GM12874 (cell line): ENCODE results near the gene NUB1.

Experiments used
- TF ChIP-seq, protein P1 (sequence below): IDR thresholded peaks from 2 replicates; pipeline ENCODE4 v1.5.1; 2011; ENCODE audit warnings: low read depth, mild to moderate bottlenecking, control low read depth, low read length, moderate library complexity; ENCODE audit not compliant: insufficient read depth

The NUB1 gene

DNA sequence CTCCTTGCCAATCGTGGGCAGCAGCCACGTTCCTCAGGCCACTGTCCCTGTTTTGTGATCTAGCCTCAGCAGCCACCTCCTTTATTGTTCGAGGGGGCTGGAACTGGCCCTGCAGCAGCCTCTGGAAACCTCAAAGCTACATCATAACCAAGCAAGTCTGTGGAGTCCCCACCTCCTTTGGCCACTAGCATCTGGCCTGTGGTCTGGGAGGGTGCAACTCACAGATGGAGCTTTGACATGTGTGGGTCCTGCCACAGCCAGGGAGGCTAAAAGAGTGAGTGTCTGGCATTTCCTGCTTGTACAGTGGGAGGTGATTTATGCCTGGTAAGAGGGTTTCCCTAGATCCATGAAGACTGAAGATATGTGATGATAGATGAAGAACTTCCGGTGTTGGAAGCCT, 32.3 kb upstream of the NUB1 start:
- TF ChIP-seq, protein P1, sequence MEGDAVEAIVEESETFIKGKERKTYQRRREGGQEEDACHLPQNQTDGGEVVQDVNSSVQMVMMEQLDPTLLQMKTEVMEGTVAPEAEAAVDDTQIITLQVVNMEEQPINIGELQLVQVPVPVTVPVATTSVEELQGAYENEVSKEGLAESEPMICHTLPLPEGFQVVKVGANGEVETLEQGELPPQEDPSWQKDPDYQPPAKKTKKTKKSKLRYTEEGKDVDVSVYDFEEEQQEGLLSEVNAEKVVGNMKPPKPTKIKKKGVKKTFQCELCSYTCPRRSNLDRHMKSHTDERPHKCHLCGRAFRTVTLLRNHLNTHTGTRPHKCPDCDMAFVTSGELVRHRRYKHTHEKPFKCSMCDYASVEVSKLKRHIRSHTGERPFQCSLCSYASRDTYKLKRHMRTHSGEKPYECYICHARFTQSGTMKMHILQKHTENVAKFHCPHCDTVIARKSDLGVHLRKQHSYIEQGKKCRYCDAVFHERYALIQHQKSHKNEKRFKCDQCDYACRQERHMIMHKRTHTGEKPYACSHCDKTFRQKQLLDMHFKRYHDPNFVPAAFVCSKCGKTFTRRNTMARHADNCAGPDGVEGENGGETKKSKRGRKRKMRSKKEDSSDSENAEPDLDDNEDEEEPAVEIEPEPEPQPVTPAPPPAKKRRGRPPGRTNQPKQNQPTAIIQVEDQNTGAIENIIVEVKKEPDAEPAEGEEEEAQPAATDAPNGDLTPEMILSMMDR: no peak

DNA sequence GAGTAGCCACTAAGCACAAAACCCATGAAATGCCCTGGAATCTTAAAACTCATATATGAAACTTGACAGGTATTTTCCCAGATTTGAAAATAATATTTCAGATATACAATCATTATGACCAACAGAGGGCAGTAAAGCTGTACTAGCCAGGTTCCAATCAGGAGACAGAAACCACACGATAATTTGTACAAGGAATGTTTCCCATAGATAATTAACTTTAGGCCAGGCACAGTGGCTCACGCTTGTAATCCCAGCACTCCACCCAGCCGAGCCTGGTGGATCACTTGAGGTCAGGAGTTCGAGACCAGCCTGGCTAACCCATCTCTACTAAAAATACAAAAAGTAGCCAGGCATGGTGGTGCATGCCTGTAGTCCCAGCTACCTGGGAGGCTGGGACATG, 31.0 kb upstream of the NUB1 start:
- TF ChIP-seq, protein P1: 0 out of 2 replicates have a peak, but pooled peaks have one; percentile 1

DNA sequence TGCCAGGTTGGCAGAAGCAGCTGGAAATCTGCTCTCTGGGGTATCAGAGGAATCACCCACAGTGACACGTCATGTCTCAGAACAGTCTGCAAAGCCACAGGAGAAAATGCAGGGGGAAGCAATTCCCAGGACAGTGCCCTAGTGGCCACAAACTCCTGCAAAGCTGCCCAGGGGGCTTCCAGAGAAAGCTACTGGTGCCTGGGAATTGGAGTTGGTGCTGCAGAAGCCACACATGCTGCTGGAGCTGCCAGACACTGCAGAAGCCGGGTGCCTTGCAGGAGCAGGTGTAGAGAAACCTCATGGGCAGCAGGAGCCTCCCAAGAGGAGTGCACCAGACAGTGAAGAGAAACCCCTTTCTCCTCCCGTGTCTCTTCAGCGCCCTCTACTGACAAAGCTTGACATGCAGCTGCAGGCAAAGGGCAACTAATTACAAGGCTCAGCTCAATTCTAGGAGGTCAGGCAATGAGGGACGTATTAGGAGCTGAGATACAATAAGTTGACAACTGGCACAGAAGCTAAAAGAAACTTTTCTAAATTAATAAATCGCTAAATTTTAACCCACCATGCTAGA, 30.2 kb upstream of the NUB1 start:
- TF ChIP-seq, protein P1: no peak

DNA sequence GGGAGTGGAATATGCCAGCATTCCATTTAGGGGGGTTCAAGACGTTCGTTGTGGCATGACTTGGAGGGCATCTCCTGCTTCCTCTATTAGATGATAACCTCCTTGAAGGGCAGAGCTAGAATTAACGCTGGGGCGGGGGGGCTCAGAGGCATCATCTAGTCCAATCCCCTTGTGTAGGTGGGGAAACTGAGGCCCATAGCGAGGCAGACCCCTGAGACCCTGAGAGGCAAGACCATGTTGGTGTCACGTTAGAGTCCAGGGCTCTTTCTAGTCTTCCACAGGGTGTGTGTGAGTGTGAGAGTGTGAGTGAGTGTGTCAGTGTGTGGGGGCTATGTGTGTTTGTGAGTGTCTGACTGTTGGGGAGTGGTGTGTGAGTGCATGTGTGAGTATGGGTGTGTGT, 29.3 kb upstream of the NUB1 start:
- TF ChIP-seq, protein P1: no peak

DNA sequence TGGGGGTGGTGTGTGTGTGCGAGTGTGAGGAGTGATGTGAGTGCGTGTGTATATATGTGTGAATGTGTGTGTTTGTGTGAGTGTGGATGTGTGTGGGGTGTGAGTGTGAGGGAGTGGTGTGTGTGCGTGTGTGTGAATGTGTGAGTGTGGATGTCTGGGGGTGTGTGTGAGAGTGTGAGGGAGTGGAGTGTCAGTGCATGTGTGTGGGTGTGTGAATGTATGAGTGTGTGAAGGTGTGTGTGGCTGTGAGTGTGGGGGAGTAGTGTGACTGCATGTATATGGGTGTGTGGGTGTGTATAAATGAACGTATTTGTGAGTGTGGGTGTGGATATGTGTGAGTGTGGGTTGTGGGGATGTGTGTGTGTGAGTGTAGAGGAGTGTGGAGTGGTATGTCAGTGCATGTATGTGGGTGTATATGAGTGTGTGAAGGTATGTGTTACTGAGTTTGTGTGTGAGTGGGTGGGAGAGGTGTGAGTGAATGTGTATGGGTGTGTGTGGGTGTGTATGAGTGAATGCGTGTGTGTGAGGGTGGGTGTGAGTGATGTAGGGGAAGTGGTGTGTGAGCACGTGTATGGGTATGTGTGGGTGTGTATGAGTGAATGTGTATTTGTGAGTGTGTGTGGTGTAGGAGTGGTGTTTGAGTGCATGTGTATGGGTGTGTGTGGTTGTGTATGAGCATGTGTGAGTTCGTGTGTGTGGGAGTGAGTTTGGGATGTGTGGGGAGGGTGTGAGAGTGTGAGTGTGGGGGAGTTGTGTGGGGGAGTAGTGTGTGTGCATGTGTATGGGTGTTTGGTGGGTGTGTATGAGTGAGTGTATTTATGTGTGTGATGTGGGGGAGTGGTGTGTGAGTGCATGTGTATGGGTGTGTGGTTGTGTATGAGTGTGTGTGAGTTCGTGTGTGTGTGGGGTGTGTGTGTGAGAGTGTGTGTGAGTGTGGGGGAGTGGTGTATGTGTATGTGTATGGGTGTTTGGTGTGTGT, 28.5 kb upstream of the NUB1 start:
- TF ChIP-seq, protein P1: no peak

DNA sequence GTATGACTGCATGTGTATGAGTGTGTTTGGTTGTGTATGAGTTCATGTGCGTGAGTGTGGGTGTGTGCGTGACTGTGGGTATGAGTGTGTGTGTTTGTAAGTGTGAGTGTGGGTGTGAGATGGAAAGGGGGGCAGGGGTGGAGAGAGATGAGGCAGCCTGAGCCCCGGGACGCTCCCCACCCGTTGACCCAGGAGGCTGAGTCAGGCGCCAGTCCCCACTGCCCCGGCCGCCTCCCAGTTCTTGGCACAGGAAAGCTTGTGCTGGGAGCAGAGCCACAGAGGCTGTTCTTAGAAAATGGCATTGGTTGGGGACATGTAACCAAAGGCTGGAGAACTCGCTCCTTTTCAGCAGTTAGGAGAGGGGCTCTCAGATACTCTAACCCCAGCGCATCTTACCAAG, 27.8 kb upstream of the NUB1 start:
- TF ChIP-seq, protein P1: no peak

DNA sequence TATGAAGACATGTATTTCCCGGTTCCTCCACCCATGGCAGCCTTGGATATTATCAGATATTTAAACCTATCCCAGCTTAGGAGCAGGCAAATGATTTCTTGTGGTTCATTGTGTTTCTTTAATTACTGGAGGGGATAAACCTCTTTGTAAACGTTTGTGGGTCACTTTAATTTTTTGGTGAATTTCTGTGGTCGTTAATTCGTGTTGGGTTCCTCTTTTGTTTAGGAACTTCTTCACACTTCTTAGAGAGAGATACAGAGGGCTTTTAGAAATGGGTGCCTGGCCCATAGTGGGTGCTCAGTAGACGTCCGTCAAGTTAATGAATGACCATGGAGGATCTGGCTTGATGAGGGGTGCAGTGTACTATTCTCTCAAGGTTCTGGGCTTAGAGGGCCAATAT, 27.2 kb upstream of the NUB1 start:
- TF ChIP-seq, protein P1: no peak
